ENCODE measurements around the gene TRIM3. TPM values are rescaled to one million over a fixed set of nuclear protein-coding genes. Genes with fewer than 3 reads are reported as not detected.

Gene TRIM3
- total RNA-seq, 1 experiment from 2014 or later = 20.3 TPM

- Histone ChIP-seq H3K4me2 (ENCODE audit: low read length) (peak overlapping the region; percentile 87), H2AFZ (ENCODE audit: low read length) (no peak overlapping the region), H3K9ac (ENCODE audit: low read length) (peak overlapping the region; percentile 74; the same call in 1 of the 2 replicates), H3K4me3 (ENCODE audit: low read length) (peak overlapping the region; percentile 69; the same call in 1 of the 2 replicates), H3K27me3 (ENCODE audit: low read length) (no peaks in the 10 kb centered on the region), H4K20me1 (ENCODE audit: low read length) (no peaks in the 10 kb centered on the region), H3K79me2 (ENCODE audit: low read length) (peaks cover 11% of the 10 kb centered on the region), H3K9me3 (ENCODE audit: low read length) (no peaks in the 10 kb centered on the region), H3F3A (ENCODE audit: low read length, unreplicated experiment) (no peaks in the 10 kb centered on the region), H3K9me2 (replicated peaks; ENCODE audit: low read length) (no peaks in the 10 kb centered on the region), H3K36me3 (ENCODE audit: low read depth, low read length) (peaks cover 15% of the 10 kb centered on the region; the same call in 1 of the 2 replicates), H3K27ac (ENCODE audit: low read length) (peak overlapping the region; percentile 84), H3K4me1 (ENCODE audit: insufficient read depth, low read length) (peaks cover 30% of the 10 kb centered on the region)
- intact Hi-C loops (cut with micrococcal nuclease) = loop anchor here (2.0 kb wide), 1 partner anchor 84 kb away; the partner anchor contains the start of gene SMPD1
- BruUV-seq (replicated peaks) = no TSS peak
- TF ChIP-seq CTCF (conservative IDR thresholded peaks at IDR 0.05; ENCODE audit: low read depth, low read length) = no peak
- no peak for TF ChIP-seq EZH2 (IDR thresholded peaks at IDR 0.05; ENCODE audit: low read length, unreplicated experiment)
- TF ChIP-seq EZH2phosphoT487 (IDR thresholded peaks at IDR 0.05; ENCODE audit: borderline replicate concordance, low read length) = no peak
- ATAC-seq (no peak), DNase-seq (no peak)
- CTCF ChIA-PET = interaction anchor here (0.6 to 1.8 kb wide), 4 partner anchors 25 to 172 kb away, joined by 3 to 6 read pairs (median 4); no protein-coding TSS in a partner anchor
- POLR2A ChIA-PET (ENCODE audit: unreplicated experiment) = no interaction called here
Measured at GRCh38 chr11:6474806-6475500, 1.2 kb upstream of the TRIM3 start.

- H3K9me3 ChIP-seq (ENCODE audit: low read length) = no peaks in the 10 kb centered on the region
- H3K27me3 ChIP-seq (ENCODE audit: low read length) = no peaks in the 10 kb centered on the region
- POLR2A ChIA-PET (ENCODE audit: unreplicated experiment) = interaction anchor here (0.5 kb wide), 1 partner anchor 423 kb away, joined by 3 read pairs; no protein-coding TSS in a partner anchor
- no peaks in the 10 kb centered on the region for H3K9me2 ChIP-seq (replicated peaks; ENCODE audit: low read length)
- peak overlapping the region; percentile 84 for H3K27ac ChIP-seq (ENCODE audit: low read length)
- H2AFZ ChIP-seq (ENCODE audit: low read length) = peak overlapping the region; percentile 70
- H3K79me2 ChIP-seq (ENCODE audit: low read length) = peaks cover 5% of the 10 kb centered on the region
- ATAC-seq (peak; percentile 1; the same call in 1 of the 2 replicates), DNase-seq (no peak)
- intact Hi-C loops (cut with micrococcal nuclease) = loop anchor here (2.0 kb wide), 1 partner anchor 84 kb away; the partner anchor contains the start of gene SMPD1
- no peaks in the 10 kb centered on the region for H3F3A ChIP-seq (ENCODE audit: low read length, unreplicated experiment)
- CTCF ChIA-PET = interaction anchor here (1.0 to 1.6 kb wide), 3 partner anchors 31 to 95 kb away, joined by 4 to 5 read pairs (median 4); no protein-coding TSS in a partner anchor
- H3K4me2 ChIP-seq (ENCODE audit: low read length) = peak overlapping the region; percentile 87
- peak overlapping the region; percentile 74 for H3K9ac ChIP-seq (ENCODE audit: low read length)
- BruUV-seq (replicated peaks) = TSS peak; percentile 96
- peak overlapping the region; percentile 69 for H3K4me3 ChIP-seq (ENCODE audit: low read length)
- TF ChIP-seq EZH2 (IDR thresholded peaks at IDR 0.05; ENCODE audit: low read length, unreplicated experiment) = no peak
- no peak for TF ChIP-seq EZH2phosphoT487 (IDR thresholded peaks at IDR 0.05; ENCODE audit: borderline replicate concordance, low read length)
- no peak for TF ChIP-seq CTCF (conservative IDR thresholded peaks at IDR 0.05; ENCODE audit: low read depth, low read length)
- peaks cover 28% of the 10 kb centered on the region for H3K4me1 ChIP-seq (ENCODE audit: insufficient read depth, low read length)
- H4K20me1 ChIP-seq (ENCODE audit: low read length) = no peaks in the 10 kb centered on the region
- peaks cover 13% of the 10 kb centered on the region; the same call in 1 of the 2 replicates for H3K36me3 ChIP-seq (ENCODE audit: low read depth, low read length)
Measured at GRCh38 chr11:6474413-6474792, 662 bp upstream of the TRIM3 start.

Measured in PC-3 (cell line).